ENCODE measurements around the gene POC1B.

The POC1B gene

DNA sequence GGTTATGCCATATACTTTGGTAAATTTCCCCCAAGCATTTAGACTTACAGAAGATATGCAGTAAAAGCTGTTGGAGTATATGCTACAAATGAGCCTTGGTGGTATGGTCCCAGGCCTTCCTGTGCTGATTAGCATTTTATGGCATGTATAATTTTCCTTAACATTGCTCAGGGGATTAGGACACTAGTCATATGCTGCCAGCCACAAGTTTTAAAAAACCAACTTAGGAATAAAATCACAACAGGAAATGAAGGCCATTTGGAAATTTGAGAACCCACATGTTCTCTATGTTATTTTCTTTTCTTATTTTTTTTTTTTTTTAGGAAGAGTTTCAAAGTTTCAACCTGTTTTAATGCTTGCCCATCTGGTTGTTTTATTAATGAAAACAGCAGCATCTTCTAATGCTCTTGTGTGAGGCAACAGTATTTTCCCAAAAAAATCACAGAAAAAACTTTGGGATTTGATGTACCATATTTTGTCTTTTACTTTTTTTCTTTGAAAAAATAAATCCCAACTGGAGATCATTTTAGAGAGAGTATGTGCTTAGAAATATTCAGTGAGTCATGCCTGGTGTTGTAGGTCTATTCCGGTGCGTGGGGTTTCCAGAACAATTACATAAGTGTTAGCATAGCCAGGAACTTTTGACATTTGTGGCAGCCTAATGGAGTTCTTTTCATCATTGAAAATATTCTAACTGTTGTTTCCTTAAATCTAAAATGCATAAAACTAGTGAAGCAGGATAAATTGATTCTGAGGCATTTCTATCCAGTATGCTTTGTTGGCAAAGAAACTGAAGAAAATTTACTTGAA lies 151.9 kb downstream of the POC1B start:
- H3K27ac ChIP-seq, result peak overlapping the region in 10 of 21 experiments; percentile 9 to 70 (median 42)
- H3K4me3 ChIP-seq, result no peak overlapping the region

DNA sequence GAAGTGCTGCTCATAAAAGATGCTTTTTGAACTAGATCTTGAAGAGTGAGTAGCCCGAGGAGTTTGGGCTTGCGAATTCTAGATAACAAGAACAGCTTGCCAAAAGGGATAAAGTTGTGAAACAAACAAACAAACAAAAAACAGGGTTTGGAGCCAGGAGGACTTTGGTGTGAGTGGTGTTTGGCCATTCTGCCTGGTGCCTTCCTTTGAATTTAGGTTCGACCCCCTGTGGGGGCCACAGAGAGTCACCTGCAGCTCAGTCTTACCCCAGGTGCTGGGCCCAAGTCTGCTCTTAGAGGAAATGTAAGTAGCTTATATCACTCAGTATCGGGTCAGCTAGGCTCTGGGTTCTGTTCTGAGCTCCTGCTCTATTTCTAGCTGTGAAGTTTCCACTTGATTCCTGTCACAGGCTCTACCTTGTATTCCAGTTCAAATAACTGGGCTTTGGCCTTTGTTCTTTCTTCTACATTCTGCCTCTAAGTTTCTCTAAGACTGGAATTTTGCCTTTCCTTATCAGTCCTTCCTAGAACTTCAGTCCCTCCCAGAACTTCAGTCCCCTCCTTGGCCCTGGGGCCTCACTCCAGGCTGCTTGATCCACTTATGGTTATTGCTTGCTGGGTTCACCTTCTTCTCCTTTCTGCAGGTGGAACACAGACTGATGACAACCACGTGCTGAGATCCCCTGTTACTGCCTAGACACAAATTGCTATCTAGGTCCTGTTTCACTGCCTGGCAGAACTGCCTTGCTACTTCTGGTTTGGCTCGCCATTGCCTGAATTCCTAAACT lies 153.1 kb downstream of the POC1B start:
- H3K27ac ChIP-seq, result peak overlapping the region in 10 of 21 experiments; percentile 6 to 70 (median 28)
- H3K4me3 ChIP-seq, result no peak overlapping the region

DNA sequence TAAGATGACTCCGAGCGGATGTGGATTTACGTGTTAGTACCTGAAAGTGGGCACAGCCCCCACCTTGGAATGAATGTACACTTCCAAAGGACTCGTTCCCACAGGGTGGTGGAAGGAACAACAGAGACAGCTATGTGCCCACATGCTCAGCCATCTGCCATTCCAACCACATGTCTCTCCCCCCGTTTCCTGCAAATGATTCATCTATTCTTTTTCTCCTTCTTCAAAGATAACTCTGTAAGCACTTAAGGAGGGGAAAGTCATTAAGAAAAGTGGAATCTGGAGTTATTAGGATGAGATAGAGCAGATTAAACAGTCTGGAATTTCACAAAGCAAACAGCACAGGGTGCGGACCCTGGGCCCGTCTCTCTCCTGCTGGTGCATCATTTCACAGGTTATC lies 155.0 kb downstream of the POC1B start:
- peak overlapping the region in 5 of 21 experiments; percentile 25 to 60 (median 51) for H3K27ac ChIP-seq
- H3K4me3 ChIP-seq, result no peak overlapping the region

DNA sequence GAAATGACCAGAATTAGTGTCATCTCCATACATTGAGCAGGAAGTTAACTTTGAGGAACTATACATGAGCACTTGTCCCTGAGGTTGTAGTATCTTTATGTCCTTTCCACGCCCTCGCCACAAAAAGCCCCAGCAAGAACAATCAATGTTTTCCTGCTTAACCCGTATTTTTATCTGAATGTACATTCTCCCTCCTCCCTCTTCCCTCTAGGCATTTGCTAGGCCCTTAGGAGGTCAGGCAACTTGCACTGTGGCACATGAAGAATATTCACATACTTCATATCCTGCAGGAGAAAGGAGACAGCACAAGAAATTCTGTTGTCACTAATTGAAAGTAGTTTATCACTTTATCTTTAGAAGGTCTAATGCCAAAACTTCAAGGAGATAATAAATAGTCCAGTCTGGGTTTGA lies 155.4 kb downstream of the POC1B start:
- H3K27ac ChIP-seq, result peak overlapping the region in 4 of 21 experiments; percentile 15 to 60 (median 44)

More for the DNA sequence above, 155.4 kb downstream of the POC1B start:
- H3K4me3 ChIP-seq, result no peak overlapping the region

Measured in skin epidermis (tissue), 12 donors.